OCI-LY1 (cell line): ENCODE data around the gene S100A8.

Source experiments
- H2AFZ ChIP-seq: fragments of 200-600 bp; sonication (generic), shearing (Covaris generic); 2 replicates; pipeline ENCODE4 v1.6.0; 2014; ENCODE audit warnings: antibody characterized with exemption, mild to moderate bottlenecking, low read length
- H3F3A ChIP-seq: fragments of 200-600 bp; sonication (generic), shearing (Covaris generic); 2 replicates; pipeline ENCODE4 v1.6.0; 2014; ENCODE audit warnings: mild to moderate bottlenecking, antibody characterized with exemption, low read length, moderate library complexity; ENCODE audit not compliant: insufficient read depth
- H3K27ac ChIP-seq: fragments of 200-600 bp; sonication (generic); 2 replicates; pipeline ENCODE4 v1.5.1; 2014; ENCODE audit warnings: low read length, mixed run types, mild to moderate bottlenecking, low read depth; ENCODE audit not compliant: poor library complexity, severe bottlenecking
- H3K27me3 ChIP-seq: fragments of 200-600 bp; sonication (generic); 2 replicates; pipeline ENCODE4 v1.6.0; 2014; ENCODE audit warnings: antibody characterized with exemption, mild to moderate bottlenecking, low read length, moderate library complexity; ENCODE audit not compliant: insufficient read depth
- H3K36me3 ChIP-seq: fragments of 200-600 bp; sonication (generic); 2 replicates; pipeline ENCODE4 v1.6.1; 2014; ENCODE audit warnings: mild to moderate bottlenecking, antibody characterized with exemption, low read length, moderate library complexity, mixed read lengths; ENCODE audit not compliant: insufficient read depth
- H3K4me1 ChIP-seq: fragments of 200-600 bp; sonication (generic); 2 replicates; pipeline ENCODE4 v1.5.1; 2014; ENCODE audit warnings: mild to moderate bottlenecking, low read length, moderate library complexity; ENCODE audit not compliant: insufficient read depth, severe bottlenecking
- H3K4me2 ChIP-seq: fragments of 200-600 bp; sonication (generic), shearing (Covaris generic); 2 replicates; pipeline ENCODE4 v1.6.1; 2014; ENCODE audit warnings: low read length
- H3K4me3 ChIP-seq: fragments of 200-600 bp; sonication (generic); 2 replicates; pipeline ENCODE4 v1.5.1; 2014; ENCODE audit warnings: low read length, low read depth, mild to moderate bottlenecking, mixed read lengths; ENCODE audit not compliant: poor library complexity, severe bottlenecking
- H3K79me2 ChIP-seq: fragments of 200-600 bp; shearing (Covaris generic); 2 replicates; pipeline ENCODE4 v1.6.1; 2016; ENCODE audit warnings: mixed run types, low read length, mixed read lengths; ENCODE audit not compliant: insufficient read depth
- H3K9ac ChIP-seq: fragments of 200-600 bp; sonication (generic), shearing (Covaris generic); 2 replicates; pipeline ENCODE4 v1.6.1; 2014; ENCODE audit warnings: mild to moderate bottlenecking, low read length, mixed read lengths
- H3K9me2 ChIP-seq: fragments of 200-600 bp; sonication (generic), shearing (Covaris generic); 2 replicates; pipeline ENCODE4 v1.6.1; 2014; ENCODE audit warnings: low read depth, mild to moderate bottlenecking, low read length, mixed read lengths
- H3K9me3 ChIP-seq: fragments of 200-600 bp; shearing (Covaris generic); 2 replicates; pipeline ENCODE4 v1.6.1; 2014; ENCODE audit warnings: low read length, mixed read lengths
- H4K20me1 ChIP-seq: fragments of 200-600 bp; sonication (generic), shearing (Covaris generic); 2 replicates; pipeline ENCODE4 v1.6.0; 2016; ENCODE audit warnings: mild to moderate bottlenecking, low read length; ENCODE audit not compliant: insufficient read depth
- CTCF ChIP-seq: fragments of 200-600 bp; sonication (generic), shearing (Covaris generic); IDR thresholded peaks from 2 replicates; pipeline ENCODE4 v1.5.1; 2017; ENCODE audit warnings: mild to moderate bottlenecking, antibody characterized with exemption, low read length, moderate library complexity, mixed read lengths
- EZH2 ChIP-seq: fragments of 200-600 bp; sonication (generic), shearing (Covaris generic); IDR thresholded peaks from 2 replicates; pipeline ENCODE4 v1.8.0; 2017; ENCODE audit warnings: borderline replicate concordance, mixed run types, mild to moderate bottlenecking, antibody characterized with exemption, low read length, moderate library complexity, mixed read lengths

Gene S100A8

GRCh38 chr1:153390938-153391710 is at the start of gene S100A8:
Gene S100A8, minus strand, starts transcription at chr1:153391073. Its CDS starts 538 bp downstream, at chr1:153390535.
- TF ChIP-seq CTCF (no peak), EZH2 (no peak)
- no peaks in the 10 kb centered on the region for H3K9me3 ChIP-seq
- no peak within 1 kb of the TSS for H2AFZ ChIP-seq
- H3K4me2 ChIP-seq = no peak within 1 kb of the TSS
- H3K4me3 ChIP-seq = no peak within 1 kb of the TSS
- no peaks in the 10 kb centered on the region for H3K79me2 ChIP-seq
- H3K9me2 ChIP-seq = no peaks in the 10 kb centered on the region
- no peaks in the 10 kb centered on the region for H3F3A ChIP-seq
- H3K4me1 ChIP-seq = no peaks in the 10 kb centered on the region
- no peak within 1 kb of the TSS for H3K9ac ChIP-seq
- H3K36me3 ChIP-seq = no peaks in the 10 kb centered on the region
- H3K27me3 ChIP-seq = no peaks in the 10 kb centered on the region
- H4K20me1 ChIP-seq = no peaks in the 10 kb centered on the region
- H3K27ac ChIP-seq = no peak within 1 kb of the TSS

GRCh38 chr1:153439273-153439672 is 48.4 kb upstream of the S100A8 start:
- TF ChIP-seq CTCF (no peak), EZH2 (no peak)

GRCh38 chr1:153438599-153438998 is 47.7 kb upstream of the S100A8 start:
- Histone ChIP-seq H2AFZ (no peak overlapping the region), H4K20me1 (no peaks in the 10 kb centered on the region), H3K36me3 (no peaks in the 10 kb centered on the region), H3K4me1 (no peaks in the 10 kb centered on the region), H3K79me2 (no peaks in the 10 kb centered on the region), H3K4me3 (no peak overlapping the region), H3K27me3 (0 out of 2 replicates have a peak, but pooled peaks cover 4% of the 10 kb centered on the region), H3K27ac (no peak overlapping the region), H3K9me2 (no peaks in the 10 kb centered on the region), H3F3A (no peaks in the 10 kb centered on the region), H3K9me3 (no peaks in the 10 kb centered on the region), H3K9ac (no peak overlapping the region), H3K4me2 (no peak overlapping the region)
- TF ChIP-seq CTCF (no peak), EZH2 (no peak)

More at GRCh38 chr1:153439273-153439672, 48.4 kb upstream of the S100A8 start:
- H3K9me3 ChIP-seq = no peaks in the 10 kb centered on the region
- 0 out of 2 replicates have a peak, but pooled peaks cover 4% of the 10 kb centered on the region for H3K27me3 ChIP-seq
- no peaks in the 10 kb centered on the region for H3K36me3 ChIP-seq
- H3F3A ChIP-seq = no peaks in the 10 kb centered on the region
- no peak overlapping the region for H3K27ac ChIP-seq
- no peak overlapping the region for H3K4me2 ChIP-seq
- no peaks in the 10 kb centered on the region for H4K20me1 ChIP-seq
- H3K9me2 ChIP-seq = no peaks in the 10 kb centered on the region
- H3K9ac ChIP-seq = no peak overlapping the region
- no peak overlapping the region for H3K4me3 ChIP-seq
- no peak overlapping the region for H2AFZ ChIP-seq
- H3K4me1 ChIP-seq = no peaks in the 10 kb centered on the region
- no peaks in the 10 kb centered on the region for H3K79me2 ChIP-seq
